HG03175 (cell line): ENCODE data around the gene UTP11.
"Not testable (repeated sequence)": the region's sequence is repeated elsewhere in the genome, so short reads cannot be mapped to it uniquely, and the experiment has no call there.

Experiments
- ATAC-seq: cut with Tn5 transposase; IDR thresholded peaks from one replicate; pipeline ENCODE4 v1.9.1; 2021; ENCODE audit warnings: mild to moderate bottlenecking, moderate library complexity; ENCODE audit not compliant: unreplicated experiment

UTP11 gene

DNA sequence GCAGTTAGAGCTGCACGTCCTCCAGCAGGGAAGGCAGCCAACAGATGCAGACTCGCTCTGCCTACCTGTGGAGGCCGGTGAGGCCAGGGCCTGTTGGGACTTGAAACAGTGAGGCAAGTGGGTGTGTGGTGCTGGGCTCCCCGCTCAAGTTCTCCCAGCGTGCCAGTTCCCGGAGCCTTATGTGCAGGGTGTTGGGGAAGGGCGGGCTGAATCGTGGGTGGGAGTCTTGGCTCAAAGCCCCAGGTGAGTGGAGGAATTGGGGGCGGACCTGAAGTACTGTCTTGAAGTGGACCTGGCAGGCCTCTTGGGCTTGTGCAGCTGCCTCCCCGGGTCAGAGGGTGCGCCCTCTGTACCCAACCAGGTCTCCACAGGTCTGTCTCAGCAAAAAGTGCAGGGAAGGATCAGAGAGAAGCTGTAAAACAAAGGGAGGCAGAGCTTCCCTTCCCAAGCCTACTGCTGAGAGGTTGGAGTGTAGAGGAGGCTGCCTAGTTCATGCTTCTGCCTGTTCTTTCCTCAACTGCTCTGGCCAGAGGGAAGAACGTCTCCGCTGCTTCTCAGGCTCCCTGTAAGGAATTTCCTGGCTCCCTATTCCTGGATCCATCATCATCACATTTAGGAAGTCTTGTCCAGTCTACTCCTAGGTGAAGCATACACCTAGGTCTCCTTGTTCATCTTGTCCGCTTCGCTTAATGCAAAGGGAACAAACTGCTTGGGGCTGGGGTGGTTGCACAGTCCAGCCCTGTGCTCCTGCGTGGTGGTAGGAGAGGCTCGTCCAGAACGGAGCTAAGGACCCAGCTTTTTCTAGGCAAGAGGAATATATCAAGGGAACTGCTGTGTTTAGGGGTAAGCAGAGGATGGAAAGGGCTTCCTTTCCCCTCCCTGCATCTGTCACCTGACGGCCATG is 14.9 kb downstream of the UTP11 start:
- no peak for ATAC-seq

DNA sequence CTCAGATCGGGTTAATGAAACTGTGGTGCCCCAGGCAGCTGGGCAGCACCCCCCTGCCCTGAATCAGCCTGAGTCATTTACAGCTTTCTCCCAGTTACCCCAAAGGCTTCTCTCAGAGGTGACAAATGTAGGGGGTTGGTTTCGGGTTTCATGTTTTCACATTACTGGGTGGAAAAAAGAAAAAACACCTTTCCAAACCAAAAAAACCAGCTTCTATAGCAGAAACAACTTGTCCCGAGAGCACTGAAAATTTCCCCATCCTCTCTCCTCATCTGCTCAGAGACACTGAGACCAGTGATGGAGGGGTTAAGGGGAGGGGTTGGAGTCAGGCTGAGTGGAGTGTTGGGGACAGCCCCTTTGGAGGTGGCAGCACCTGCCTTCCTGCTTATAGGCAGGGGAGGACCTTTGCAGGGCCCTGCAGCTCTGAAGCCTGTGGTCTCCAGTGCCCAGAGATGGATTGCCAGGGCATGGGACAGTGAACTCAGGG is 15.6 kb downstream of the UTP11 start:
- ATAC-seq = peak; percentile 72

DNA sequence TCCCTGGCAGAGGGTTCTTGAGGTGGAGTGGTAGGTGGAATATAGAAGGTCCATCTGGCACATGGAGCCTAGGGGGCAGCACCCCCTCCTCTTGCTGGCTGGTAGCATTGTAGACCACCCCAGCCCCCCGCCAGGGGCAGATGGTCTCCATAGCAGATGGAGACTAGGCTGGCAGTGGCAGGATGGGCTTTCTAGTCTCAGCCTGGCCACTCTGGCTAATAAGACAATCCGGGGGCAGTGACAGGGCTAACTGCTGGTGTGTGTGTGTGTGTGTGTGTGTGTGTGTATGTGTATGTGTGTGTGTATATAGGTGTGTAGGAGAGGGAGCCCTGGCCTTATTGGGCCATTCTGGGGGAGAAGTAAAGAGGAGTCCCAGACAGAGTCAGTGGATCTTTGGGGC is 16.1 kb downstream of the UTP11 start:
- ATAC-seq = no peak

DNA sequence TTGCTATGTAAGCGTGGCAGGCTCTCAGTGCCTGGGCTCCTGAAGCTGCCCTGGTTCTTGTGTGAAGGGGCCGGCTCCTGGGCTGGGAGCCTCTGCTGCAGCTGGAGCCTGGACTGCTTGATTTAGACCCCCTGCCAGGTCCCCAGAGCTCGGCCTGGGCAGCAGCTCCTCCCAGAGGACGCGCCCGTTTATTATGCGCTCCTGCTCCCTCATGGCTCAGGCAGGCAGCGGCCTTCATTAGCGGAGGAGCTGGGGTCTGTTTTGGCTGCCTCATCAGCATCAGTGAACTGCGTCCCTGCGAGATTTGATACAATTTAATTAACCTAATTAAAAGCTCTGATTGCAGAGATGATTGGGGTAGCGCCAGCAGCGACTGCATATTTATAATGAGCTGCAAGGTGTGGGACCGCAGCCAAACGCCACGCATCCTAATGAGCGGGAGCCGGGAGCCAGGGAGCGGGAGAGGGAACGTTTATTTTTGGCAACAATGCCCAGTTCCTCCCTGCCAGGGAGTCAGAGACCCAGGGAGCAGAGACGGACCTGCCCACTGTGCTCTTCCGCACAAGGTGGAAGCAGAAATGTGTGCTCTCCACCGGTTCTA is 16.6 kb downstream of the UTP11 start:
- ATAC-seq = no peak

DNA sequence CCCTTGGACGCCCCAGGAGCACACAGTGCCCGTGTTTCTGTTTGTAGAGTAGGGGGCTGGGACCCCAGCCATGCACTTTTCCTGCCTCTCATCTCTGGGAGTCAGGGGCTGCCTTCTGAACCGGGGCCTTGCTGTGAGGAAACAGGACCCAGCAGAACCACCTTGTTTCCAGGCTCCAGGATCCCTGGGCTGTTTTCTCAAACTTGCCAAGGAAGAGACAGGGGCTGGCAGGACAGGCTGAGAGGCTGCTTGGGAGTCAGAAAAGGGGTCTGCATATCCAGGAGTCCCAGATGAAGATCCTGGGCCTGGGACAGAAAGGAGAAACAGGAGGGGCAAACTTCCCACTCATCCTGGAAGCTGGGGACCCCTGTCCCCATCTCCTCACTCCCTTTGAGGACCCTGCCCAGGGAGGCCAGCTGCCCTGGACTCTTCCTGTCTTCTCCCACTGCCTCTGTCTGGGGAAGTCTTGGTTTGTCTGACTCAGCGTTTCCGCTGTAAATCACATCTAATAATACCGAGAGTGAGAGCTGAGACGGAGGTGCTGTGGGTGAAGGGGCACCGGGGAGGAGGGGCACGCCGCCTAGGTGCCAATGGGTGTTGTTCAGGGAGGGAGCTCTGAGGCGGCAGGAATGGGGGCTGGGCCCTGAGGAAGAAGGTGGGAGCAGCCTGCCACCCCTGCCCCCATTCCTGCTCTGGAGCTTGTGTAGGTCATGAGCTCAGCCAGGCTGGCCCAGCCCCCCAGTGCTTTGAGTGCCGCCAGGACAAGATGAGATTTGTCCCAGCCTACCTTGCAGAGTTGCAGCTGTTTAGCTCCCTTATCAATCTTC is 17.4 kb downstream of the UTP11 start:
- peak; percentile 54 for ATAC-seq

DNA sequence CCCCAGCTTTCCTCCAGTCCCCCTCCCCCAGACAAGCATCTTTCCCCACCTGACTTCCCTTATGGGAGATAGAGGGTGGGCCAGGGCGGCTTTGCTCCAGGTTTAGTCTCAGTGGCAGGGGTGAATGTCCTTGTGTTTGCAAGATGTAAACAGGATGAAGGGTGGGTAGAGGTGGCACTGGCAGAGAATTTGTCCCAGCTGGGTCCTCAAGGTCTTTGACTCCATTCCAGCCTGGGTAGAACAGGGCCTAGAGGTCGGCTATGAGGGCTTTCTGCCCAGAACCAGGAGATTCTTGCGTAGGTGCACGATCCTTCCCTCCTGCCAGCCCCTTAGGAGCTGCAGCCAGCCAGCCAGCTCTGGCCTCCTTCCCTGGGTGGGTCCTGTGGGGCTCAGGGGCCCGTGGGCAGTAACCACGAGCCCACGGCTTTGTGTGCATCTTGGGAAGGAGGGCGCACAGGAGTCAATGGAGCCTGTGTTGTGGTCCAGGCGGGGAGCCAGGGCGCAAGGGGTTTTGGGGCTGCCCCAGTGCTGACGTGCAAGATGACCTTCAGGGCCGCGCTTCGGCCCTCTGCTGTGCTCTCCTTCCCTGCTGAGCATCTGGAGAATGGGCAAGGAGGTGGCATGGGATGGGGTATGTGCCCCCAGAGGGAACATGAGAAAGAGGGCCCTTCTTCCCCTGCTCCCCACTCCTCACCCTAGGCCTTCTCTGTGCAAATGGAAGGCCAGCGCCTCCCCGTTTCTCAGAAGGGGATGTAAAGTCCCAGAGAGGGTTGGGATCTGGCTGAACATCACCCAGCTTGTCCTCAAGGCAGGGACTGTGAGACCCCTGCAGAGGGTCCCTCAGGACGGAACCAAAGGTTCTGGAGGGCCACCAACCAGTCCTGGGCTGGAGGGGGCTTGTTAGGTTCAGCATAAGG is 18.3 kb downstream of the UTP11 start:
- no peak for ATAC-seq

DNA sequence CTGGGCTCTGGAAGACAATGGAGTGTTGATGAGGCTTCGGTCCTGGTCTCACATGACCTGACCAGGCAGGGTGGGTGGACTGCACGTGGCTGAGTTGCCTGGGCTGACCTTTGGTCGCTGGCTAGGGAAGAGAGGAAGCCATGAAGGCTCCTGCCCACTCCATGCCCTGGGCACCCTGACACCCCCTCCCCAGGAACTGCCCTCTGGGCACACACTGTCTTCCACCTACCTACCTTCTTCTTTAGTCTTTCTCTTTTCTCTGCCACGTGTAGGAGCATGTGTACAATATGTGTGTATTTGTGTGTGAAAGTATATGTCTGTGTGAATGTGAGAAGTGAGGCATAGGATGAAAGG is 19.0 kb downstream of the UTP11 start:
- no peak for ATAC-seq

DNA sequence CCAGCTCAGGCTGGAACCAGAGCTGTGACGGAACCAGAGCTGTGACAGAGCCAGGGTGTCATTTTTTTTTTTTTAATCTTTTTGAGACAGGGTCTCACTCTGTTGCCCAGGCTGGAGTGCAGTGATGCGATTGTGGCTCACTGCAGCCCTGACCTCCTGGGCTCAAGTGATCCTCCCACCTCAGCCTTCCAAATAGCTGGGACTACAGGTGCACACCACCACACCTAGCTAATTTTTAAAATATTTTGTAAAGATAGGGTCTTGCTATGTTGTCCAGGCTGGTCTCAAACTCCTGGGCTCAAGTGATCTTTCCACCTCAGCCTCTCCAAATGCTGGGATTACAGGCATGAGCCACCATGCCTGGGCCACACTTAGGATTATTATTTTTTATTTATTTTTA is 20.5 kb downstream of the UTP11 start:
- ATAC-seq = not testable (repeated sequence)

DNA sequence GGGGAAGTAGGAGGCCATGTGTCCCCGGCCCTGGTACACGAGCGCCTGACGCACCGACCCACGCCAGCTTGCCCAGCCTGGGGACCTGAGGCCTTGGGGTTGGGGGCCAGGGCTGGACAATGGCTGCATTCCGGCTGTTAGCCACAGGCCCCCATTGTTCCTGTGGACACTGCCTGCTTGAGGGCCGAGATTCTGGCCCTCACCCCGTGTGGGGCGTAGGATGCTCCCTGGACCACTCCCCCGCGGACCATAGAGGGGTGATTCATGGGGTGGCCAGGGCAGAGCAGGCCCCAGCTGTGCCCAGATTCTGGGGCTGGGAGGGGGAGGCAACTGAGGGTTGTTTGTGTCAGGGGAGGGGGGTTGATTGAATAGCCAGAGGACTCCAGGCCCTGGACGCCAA is 22.3 kb downstream of the UTP11 start:
- ATAC-seq = no peak

DNA sequence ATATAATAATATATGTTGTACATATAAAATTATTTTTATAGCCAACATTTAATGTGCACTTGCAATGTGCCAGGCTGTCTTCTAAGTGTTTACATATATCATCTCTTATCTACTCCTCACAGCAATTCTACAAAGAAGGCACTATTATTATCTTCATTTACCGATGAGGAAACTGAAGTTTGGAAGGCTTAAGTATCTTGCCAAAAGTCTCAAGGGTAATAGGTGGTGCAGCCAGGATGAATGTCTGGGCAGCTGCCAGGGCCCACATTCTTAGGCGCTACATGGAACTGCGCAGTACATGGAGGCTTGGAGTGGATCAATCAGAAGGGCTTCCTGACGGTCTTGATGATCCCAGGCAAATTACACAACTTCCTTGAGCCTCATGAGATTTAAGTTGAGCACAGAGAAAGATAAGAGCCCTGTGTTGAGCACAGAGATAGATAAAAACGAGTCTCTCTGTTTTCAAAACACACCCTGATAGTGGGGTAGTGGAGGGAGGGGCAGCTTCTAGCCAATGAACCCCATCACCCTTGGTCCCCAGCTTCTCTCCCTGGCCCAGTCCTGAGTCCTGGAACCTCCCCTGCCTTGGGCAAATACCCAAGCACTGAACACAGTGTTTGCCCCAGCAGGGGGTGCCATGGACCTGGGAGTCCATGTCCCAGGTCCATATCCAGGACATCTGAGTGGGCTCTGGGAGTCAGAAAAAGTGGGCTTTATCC is 24.8 kb downstream of the UTP11 start:
- ATAC-seq = no peak

DNA sequence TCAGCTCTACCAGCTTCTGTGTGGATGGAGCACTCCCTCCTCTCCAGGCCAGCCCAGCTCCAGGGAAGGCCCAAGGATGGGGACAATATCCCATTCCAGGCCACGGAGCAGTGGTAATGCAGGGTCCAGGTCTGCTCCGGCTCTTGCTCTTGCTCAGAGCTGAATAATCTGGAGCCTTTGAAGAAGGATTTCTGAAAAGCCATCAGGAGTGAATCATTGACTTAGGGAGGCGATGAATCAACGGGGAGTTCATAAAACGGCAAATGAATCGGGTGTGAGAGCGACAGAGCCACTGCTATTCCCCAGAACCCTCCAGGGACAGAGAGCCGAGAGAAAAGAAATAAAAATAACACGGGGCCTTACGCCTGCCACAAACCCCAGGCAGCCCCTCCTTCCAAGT is 26.3 kb downstream of the UTP11 start:
- no peak for ATAC-seq

DNA sequence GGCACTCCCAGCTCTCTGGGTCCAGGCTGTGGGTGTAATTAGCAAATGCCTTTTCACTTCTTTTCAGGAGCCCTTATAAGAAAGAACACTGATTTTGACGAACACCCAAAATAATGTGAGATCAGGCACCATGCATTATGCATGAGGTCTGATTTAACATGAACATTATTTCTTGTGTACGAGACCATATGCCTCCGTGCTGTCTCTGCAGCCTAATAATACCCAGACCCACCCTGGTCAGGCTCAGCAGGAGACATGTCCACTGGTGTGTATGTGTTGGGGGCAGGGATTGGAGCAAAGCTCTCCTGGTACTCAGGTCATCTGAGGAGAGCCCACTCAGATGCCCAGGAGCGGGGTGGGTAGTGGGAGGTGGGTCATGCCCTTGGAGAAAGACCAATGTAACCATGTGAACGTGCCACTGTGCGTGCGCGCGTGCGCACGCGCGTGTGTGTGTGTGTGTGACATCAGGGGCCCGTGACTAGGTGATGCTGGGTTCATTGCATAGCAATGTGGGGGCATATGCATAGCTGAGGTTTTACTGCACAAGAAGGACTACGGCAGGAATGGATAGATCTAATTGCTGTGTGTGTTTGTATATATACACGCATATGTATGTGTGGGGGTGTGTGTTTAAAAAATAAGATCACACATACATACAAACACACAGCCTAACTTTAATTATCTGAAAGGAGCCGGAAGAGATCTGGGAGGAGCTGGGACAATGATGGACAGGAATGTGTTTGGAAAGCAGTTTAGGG is 27.0 kb downstream of the UTP11 start:
- no peak for ATAC-seq

DNA sequence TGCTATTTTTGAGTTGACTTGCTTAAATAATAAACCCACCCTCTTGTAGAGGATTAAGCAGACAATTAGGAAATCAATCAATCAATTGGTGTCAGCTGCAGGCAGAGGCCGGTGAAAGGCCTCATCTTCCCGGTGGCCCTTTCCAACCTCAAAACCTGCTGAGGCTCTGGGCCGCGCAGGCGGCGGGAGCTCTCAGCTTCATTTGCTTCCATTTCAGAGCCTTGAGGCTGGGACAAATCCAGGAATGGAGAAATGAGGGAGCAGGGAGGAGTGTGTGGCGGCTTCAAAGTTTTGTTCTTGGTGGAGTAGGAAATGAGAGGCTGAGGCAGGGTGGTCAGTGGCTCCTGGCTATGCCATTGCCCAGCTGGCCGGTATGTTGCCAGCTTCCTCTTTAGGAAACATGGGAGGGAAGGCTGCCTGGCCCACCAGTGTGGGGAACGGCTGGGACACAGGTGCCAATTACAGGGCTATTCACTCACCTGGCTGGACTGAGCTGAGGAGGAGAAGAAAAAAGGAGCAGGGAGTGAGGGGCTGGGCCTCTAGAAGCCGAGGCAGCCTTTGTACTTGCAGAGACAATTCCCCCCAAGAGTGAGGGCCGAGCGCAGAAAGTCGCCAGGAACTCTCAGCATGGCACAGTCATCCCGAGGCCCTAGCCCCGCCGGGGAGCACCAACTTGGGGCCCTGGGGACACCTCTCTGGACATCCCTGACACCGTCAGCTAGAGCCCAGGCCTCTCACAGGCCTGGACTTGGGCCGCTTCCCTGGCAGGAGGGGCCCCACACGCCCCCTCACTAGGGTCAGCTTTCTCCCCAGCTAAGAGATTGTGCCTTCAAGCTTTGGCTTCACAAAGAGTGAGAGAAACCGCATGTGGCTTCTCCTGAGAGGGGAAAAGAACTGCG is 29.7 kb downstream of the UTP11 start:
- ATAC-seq = no peak

DNA sequence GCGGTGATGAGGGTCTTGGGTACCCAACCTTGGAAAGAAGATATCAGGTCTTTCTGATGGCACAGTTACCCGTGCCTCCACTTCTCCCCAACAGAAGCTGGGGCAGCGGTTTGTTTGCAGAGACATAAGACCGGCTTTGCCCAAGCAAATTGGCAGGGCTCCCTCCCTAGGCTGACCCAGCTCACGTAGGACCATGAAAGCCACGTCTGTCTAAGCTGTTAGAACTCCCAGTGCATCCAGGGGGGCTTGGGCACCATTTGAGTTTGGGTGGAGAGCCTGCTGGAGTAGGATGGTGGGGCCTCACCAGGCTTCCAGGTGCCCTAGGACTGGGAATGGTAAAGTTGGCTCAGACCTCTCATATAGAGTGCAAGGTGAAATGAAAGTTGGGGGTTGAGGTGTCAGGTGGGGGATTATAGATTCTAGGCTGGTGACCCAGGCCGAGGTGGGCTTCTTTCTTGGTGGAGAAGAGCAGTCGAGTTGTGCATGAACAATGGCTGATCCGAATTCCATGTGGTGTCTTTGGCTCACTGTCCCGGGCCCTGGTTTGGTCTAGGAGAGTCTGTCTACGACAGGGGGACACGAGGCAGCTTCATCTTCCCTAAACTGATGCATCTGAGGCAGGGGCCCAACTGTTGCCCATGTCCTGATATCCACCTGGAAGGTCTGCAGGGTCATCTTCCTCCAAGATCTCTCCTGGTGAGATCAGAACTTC is 30.7 kb downstream of the UTP11 start:
- ATAC-seq = no peak

DNA sequence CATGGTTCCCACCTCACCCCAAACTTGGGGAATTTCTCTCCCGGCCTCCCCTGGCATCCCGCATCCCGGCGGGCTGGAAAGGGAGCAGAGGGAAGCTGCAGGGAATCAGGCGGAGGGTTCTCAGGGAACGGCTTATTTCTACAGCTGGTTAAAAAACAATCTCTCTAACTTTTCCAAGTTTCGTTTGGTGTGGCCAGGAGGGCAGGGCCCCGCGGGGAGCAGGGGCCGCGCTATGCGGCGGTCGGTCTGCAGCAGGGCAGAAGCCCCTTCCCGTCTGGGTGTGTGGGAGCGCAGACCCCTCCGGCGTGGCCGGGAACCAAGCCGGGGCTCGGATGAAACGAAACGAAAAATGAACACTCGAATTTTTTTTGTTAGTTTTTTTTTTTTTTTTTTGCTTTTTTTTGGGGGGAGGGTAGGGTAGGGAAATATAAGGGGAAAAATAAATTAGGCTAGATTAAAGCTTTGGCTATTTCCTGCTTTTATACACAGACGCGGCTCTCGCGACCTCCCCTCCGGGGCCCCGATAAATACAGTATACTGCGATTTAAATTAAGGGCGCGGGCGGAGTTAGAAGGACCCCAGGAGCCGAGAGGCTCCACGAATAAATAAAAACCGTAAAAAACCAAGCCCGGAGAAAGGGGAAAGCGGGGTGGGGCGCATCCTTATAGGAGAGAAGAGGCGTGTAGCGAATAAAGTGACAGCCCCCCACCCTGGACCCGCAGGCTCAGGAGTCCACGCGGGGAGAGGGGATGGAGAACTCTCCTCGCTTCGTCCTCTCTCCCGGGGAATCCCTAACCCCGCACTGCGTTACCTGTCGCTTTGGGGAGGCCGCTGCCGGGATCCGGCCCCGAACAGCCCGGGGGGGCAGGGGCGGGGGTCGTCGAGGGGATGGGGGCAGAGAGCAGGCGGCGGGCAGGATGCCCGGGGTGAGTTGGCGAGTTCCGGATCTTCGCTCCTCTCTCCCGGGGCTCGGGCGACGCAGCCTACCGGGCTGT is 32.0 kb downstream of the UTP11 start:
- ATAC-seq = no peak
